Breast epithelium (tissue), 4 donors: Measurements from ENCODE around the gene CMSS1. TPM values are rescaled to one million over a fixed set of nuclear protein-coding genes. Genes with fewer than 3 reads are reported as not detected.

ENCODE experiments used
- DNase-seq, 2 donors: peaks; one replicate each; pipeline ENCODE4 v3.0.0-alpha.2; 2019; ENCODE audit warnings: low spot score in 2 of 2
- H3K27ac ChIP-seq, 2 donors: fragments of 200-600 bp; sonication (generic) in 1 of 2; one replicate each; pipeline ENCODE4 v1.5.1; 2016 to 2019; ENCODE audit warnings: mild to moderate bottlenecking in 1 of 2
- H3K27me3 ChIP-seq, 2 donors: fragments of 200-600 bp; sonication (generic) in 1 of 2; one replicate each; pipeline versions ENCODE4 v1.5.1 to v1.6.0; 2017 to 2019; ENCODE audit warnings: control low read depth in 1 of 2, mild to moderate bottlenecking in 1 of 2
- H3K36me3 ChIP-seq: fragments of 200-600 bp; one replicate; pipeline ENCODE4 v1.5.1; 2019
- H3K4me1 ChIP-seq, 2 donors: fragments of 200-600 bp; sonication (generic); one replicate each; pipeline ENCODE4 v1.5.1; 2016 to 2019; ENCODE audit warnings: control low read depth in 1 of 2
- H3K4me3 ChIP-seq, 3 donors: fragments of 200-600 bp; sonication (generic); 1 replicate in 2 of 3; 2 replicates in 1 of 3; pipeline ENCODE4 v1.5.1; 2016 to 2019; ENCODE audit warnings: mild to moderate bottlenecking in 3 of 3, moderate library complexity in 2 of 3
- H3K9me3 ChIP-seq, 2 donors: fragments of 200-600 bp; sonication (generic) in 1 of 2; one replicate each; pipeline ENCODE4 v1.5.1; 2016 to 2019; ENCODE audit warnings: control low read depth in 1 of 2
- POLR2A ChIP-seq: fragments of 450-650 bp; IDR thresholded peaks from one replicate; pipeline ENCODE4 v1.6.1; 2016; ENCODE audit warnings: antibody characterized with exemption, mild to moderate bottlenecking, moderate library complexity
- POLR2AphosphoS5 ChIP-seq, 3 donors: sonication (generic); formaldehyde crosslinking; IDR thresholded peaks; one replicate each; pipeline ENCODE4 v1.6.1; 2017; ENCODE audit warnings: antibody characterized with exemption in 3 of 3
- intact Hi-C: fragments of 100-400 bp; cut with DNase I; formaldehyde crosslinking; loops from one replicate; pipeline ENCODE4 v1.15.1; 2023; ENCODE audit warnings: low total_unique reads
- total RNA-seq, 3 donors: library from RNA; depleted of rRNA; stranded (reverse); fragments of >200 nt; gene quantifications; one replicate each; pipeline ENCODE4 v1.1.0, GENCODE V29; 2016
- TF ChIP-seq, protein P1 (sequence below), 3 donors: fragments of 450-650 bp; IDR thresholded peaks; one replicate each; pipeline ENCODE4 v1.5.1; 2016 to 2017; ENCODE audit warnings: antibody characterized with exemption in 3 of 3, mild to moderate bottlenecking in 3 of 3, moderate library complexity in 3 of 3

Gene CMSS1
- total RNA-seq, 3 donors from 2014 or later = 15.5 to 35.4 (median 16.1) TPM

- Histone ChIP-seq H3K4me1 (no peaks in the 10 kb centered on the region), H3K36me3 (no peaks in the 10 kb centered on the region), H3K27ac (no peak overlapping the region), H3K9me3 (no peaks in the 10 kb centered on the region), H3K4me3 (no peak overlapping the region), H3K27me3 (no peaks in the 10 kb centered on the region)
- no peak for DNase-seq
- intact Hi-C loops = no loop called here
- no peak for TF ChIP-seq POLR2AphosphoS5 (IDR thresholded peaks at IDR 0.05)
- TF ChIP-seq, protein P1, sequence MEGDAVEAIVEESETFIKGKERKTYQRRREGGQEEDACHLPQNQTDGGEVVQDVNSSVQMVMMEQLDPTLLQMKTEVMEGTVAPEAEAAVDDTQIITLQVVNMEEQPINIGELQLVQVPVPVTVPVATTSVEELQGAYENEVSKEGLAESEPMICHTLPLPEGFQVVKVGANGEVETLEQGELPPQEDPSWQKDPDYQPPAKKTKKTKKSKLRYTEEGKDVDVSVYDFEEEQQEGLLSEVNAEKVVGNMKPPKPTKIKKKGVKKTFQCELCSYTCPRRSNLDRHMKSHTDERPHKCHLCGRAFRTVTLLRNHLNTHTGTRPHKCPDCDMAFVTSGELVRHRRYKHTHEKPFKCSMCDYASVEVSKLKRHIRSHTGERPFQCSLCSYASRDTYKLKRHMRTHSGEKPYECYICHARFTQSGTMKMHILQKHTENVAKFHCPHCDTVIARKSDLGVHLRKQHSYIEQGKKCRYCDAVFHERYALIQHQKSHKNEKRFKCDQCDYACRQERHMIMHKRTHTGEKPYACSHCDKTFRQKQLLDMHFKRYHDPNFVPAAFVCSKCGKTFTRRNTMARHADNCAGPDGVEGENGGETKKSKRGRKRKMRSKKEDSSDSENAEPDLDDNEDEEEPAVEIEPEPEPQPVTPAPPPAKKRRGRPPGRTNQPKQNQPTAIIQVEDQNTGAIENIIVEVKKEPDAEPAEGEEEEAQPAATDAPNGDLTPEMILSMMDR (IDR thresholded peaks at IDR 0.05) = no peak
- TF ChIP-seq POLR2A = no peak
Observed at GRCh38 chr3:99965077-99965476, 147.4 kb downstream of the CMSS1 start.

- intact Hi-C loops = no loop called here
- no peak overlapping the region for H3K27ac ChIP-seq
- no peaks in the 10 kb centered on the region for H3K27me3 ChIP-seq
- H3K4me3 ChIP-seq = no peak overlapping the region
- H3K4me1 ChIP-seq = no peaks in the 10 kb centered on the region
- H3K9me3 ChIP-seq = no peaks in the 10 kb centered on the region
- no peak for DNase-seq
- TF ChIP-seq POLR2A = no peak
- TF ChIP-seq, protein P1 (IDR thresholded peaks at IDR 0.05) = no peak
- TF ChIP-seq POLR2AphosphoS5 (IDR thresholded peaks at IDR 0.05) = no peak
- H3K36me3 ChIP-seq = no peaks in the 10 kb centered on the region
Observed at GRCh38 chr3:99965681-99966408, 148.2 kb downstream of the CMSS1 start.

GRCh38 chr3:99966662-99967416, 149.2 kb downstream of the CMSS1 start:
- no peak for DNase-seq
- no peaks in the 10 kb centered on the region for H3K36me3 ChIP-seq
- TF ChIP-seq POLR2A (no peak), POLR2AphosphoS5 (IDR thresholded peaks at IDR 0.05) (no peak)
- TF ChIP-seq, protein P1 (IDR thresholded peaks at IDR 0.05) = no peak
- H3K27me3 ChIP-seq = no peaks in the 10 kb centered on the region
- no peaks in the 10 kb centered on the region for H3K9me3 ChIP-seq
- H3K4me3 ChIP-seq = no peak overlapping the region
- intact Hi-C loops = no loop called here
- H3K4me1 ChIP-seq = no peaks in the 10 kb centered on the region
- H3K27ac ChIP-seq = no peak overlapping the region

DNA sequence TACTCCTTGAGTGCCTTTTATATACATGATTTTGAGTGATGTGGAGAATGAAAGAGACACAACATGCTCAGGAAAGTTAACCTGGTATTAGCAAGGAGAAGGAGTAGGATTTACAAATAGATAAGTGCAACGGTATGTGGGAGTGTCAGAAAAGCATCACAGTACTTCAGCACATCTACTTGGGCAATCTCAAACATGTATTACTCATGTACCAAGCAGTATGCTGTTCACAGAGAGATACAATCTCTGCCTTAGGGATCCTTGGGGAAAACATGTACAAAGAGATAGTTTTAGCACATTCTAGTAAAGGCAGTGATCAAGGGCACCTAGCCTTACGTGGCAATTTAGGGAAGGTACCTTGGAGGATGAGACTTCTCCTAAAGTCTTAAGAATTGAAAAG, 150.1 kb downstream of the CMSS1 start:
- Histone ChIP-seq H3K9me3 (no peaks in the 10 kb centered on the region), H3K27ac (no peak overlapping the region), H3K27me3 (no peaks in the 10 kb centered on the region), H3K36me3 (no peaks in the 10 kb centered on the region), H3K4me1 (no peaks in the 10 kb centered on the region), H3K4me3 (no peak overlapping the region)
- intact Hi-C loops = no loop called here
- no peak for DNase-seq
- TF ChIP-seq POLR2AphosphoS5 (IDR thresholded peaks at IDR 0.05) = no peak
- TF ChIP-seq POLR2A = no peak
- TF ChIP-seq, protein P1 (IDR thresholded peaks at IDR 0.05) = no peak

GRCh38 chr3:99969136-99969535, 151.5 kb downstream of the CMSS1 start:
- intact Hi-C loops = no loop called here
- no peak for DNase-seq
- no peaks in the 10 kb centered on the region for H3K4me1 ChIP-seq
- no peak overlapping the region for H3K4me3 ChIP-seq
- no peak overlapping the region for H3K27ac ChIP-seq
- H3K27me3 ChIP-seq = no peaks in the 10 kb centered on the region
- TF ChIP-seq POLR2AphosphoS5 (IDR thresholded peaks at IDR 0.05) = no peak
- no peak for TF ChIP-seq POLR2A
- TF ChIP-seq, protein P1 (IDR thresholded peaks at IDR 0.05) = no peak
- no peaks in the 10 kb centered on the region for H3K9me3 ChIP-seq
- H3K36me3 ChIP-seq = no peaks in the 10 kb centered on the region
